Stimulated activated CD4-positive, alpha-beta T cell treated with anti-CD3 and anti-CD28 coated beads, Interleukin-15, amount 100 ng/mL, for 48 hours (primary cell): ENCODE data around the gene ZNF407.

ENCODE experiments used
- DNase-seq, 2 donors: peaks; one replicate each; pipeline ENCODE4 v3.0.0-alpha.2; 2020; ENCODE audit warnings: low read depth in 2 of 2

ZNF407 gene

DNA sequence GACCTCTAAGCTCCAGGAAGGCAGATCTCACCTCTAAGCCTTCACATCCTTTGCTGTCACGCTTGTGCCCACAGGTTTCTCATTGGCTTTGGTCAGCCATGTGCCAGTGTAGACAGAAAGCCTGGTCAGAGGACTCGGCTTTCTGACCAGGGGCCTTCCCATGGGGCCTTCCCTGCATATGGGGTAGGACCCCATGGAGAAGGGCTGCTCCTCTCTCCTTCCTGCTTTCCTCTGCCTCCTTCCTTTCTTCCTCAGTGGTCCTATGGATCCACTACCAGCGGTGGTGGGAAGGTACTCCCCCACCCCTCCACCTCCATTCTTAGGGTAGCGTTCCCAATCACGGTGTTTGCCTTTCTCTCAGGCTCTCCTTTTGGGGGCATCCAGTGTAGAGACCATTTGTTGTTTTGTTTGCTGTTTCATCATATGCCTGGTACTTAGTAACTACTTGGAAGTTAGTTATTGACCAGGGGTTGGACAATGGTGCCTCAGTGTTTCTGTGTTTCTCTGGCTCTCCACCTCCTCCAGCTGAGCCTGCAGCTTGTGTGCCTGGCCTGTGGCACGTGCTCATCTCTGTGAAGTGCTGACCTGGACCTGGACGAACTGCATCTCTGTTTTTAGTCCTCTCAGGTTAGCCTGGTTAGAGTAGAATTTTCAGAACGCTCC, 71.6 kb downstream of the ZNF407 start:
- DNase-seq = no peak

DNA sequence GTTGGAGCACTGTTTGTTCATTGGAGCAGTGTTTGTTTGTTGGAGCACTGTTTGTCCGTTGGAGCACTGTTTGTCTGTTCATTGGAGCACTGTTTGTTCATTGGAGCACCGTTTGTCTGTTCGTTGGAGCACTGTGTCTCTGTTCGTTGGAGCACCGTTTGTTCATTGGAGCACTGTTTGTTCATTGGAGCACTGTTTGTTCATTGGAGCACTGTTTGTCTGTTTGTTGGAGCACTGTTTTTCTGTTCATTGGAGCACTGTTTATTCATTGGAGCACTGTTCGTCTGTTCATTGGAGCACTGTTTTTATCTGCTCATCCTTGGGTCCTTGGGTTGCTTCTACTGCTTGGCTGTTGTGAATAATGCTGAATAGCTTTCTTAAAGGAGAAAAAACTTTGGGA, 74.7 kb downstream of the ZNF407 start:
- DNase-seq = no peak

DNA sequence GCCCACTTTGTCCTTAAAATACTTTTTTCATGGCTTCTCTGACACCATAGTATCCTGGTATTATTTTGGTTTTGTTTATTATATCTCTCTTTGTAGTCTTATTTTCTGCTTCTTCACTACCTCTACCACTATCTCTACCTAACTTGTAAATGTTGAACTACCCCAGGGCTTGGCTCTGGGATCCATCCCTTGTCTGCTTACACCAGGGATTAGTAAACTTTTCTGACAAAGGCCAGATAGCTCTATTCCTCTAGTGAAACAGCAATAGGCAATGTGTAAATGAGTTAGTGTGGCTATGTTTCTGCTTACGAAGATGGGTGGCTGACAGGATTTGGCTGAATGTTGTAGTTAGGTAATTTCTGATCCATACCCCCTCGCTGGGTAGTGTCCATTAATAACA, 76.8 kb downstream of the ZNF407 start:
- DNase-seq = no peak

DNA sequence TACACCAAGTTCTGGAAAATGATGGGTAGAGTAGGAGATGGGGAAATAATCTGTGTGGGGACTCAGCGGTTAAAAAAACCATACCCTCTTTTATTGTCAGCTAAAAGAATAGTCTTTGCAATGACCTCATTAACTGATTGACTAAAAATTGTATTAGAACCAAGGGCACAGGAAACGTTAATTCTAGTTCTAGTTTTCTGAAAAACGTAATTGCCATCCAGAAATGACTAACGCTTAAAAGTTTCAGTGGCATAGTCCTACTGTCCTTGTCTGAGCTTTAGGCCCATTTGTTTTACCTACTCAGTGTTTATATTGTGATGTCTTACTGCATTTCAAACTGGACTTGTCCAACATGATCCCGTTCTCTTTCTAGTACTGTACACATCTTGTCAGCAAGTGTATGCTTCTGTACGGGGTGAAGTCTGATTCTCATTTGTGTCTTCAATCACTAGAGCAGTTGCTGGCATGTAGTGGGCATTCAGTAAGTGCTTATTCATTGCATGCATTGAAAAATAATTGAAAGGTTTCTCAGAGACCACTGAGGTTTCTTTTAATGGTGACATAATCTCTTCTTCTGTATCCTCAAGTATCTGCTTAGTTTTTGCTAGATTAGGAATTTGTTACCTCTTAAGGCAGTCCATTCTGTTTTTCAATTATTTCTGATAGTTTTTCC, 81.5 kb downstream of the ZNF407 start:
- no peak for DNase-seq

DNA sequence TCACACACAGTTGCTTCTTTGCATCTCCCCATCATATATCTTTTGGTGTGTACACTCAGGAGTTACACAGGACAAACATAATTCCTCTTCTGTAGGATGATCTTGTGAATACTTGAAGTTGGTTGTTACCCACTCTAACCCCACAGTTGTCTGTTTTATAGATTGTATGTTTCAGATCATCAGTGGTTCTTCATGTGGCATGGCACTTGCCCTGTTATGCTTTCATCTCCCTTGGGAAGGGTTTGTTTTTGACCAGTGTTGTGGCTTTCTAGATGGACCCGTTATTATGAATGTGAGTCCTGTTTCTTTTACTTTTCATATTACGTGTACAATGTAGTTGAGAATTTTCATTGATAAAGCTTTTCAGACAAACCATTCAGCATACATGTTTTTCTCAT, 82.0 kb downstream of the ZNF407 start:
- no peak for DNase-seq

DNA sequence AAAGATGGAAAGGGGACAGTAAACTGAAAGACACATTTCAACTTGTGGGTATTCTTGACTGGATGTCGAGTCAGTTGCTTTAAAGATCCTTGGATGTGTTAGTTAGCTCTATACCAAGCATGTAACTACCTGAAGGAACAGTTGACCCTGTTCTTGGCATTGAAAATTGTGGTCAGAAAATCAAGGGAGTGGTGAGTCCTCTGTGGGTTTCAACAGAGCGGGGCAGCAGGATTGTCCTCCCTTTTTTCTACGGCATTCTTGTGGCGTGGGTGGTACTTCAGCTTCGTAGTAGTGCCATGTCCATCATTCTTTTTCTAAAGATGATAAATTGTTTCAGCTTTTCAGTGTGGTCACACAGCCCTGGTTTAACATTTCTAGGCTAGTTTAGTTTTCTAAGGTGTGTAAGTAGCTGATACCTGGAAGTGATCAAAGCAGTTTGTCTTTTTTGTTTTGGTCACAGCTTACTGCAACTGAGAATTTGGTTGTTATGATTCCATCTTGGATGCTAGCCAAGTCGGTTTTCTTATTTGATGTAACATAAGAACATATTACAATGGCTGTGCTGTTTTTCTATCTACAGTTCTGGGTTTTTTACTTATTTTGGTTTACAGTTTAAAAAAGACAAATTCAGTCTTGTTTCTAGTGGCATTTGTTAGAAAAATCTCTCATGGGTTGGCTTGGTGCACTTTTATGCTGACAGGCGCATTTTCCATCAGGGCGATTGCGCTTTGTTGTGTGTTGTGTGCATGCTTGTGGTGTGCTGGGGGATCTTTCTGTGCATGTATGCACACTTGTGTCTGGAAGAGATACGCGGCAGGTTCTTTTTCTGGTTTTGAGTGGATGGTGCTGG, 84.7 kb downstream of the ZNF407 start:
- DNase-seq = no peak

DNA sequence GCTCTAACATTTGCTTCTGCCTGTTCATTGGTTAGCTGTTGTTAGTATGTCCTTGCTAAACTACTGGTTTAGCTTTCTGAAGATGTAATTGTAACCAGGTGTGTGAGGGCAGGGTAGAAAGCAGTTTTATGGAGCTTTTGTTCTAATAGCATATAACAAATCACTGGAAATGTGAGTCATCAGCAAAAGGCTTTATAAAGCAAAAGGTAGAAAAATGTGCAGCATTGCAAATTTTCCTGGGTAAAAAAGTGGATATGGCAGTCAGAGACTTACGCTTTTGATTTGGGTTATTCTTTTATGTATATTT, 85.3 kb downstream of the ZNF407 start:
- no peak for DNase-seq

DNA sequence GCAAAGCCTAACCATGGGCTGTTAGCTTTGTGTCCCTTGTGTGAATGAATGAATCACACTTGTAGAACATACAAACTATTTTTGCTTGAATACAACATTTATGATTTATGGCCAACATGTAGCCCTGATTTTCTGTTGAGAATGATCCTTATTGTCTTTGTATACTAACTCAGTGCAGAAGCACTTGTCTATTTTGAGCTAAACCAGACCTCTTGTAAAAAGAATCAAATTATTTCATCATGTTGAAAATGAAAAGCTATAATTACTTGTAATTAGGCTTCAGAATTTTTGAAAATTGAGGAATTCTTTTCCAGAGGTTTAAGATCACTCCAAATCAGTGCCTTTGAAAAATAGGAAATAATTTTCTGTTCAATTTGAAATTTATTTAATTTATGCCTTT, 85.9 kb downstream of the ZNF407 start:
- DNase-seq = no peak

DNA sequence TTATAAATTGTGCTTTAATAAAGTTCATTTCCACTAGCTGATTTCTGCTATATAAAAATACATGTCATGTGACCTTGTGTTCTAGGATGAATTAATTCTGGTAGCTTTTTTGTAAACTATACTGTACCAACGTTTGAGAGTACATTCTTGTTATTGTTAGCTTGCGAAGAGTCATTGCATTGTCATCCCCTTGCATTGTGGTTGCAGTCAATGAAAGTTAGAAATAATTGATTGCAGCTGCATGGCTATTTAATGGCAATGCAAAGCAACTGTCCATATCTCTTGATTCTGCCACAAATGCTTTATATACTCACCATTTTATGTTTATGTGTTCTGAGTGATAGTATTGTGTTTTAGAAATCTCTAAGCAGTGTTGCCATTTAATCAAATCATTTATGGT, 91.6 kb downstream of the ZNF407 start:
- no peak for DNase-seq

DNA sequence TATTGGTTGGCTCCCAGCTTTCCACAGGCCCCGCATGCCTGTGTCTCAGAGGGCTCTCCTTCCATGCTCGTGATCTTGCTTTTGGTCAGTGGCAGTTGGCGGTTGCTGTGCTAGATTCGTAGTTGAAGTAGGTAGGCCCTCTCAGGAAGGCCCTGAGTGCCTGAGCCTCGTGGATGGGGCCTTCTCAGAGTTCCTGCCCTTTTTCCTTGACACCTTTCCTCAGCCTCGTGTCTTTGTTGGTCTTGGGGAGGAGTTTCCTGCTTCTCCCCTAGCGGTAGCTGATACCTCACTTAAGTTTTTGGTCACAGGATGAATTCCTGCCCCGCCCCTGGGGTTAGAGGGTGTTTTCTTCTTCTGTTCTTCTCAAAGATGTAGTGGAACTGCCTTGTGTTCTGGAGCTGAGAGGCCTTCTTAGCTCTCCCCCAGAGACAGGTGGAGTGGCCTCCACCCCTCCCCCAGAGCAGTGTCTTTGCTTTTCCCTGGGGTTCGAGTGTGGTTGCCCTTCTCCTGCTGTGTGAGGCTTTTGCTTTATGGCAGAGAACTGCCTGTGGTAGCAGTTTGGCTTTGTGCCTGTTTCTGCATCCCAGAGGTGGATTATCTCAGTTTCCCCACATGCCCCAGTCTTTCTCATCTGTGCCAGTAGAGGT, 94.8 kb downstream of the ZNF407 start:
- DNase-seq = no peak

DNA sequence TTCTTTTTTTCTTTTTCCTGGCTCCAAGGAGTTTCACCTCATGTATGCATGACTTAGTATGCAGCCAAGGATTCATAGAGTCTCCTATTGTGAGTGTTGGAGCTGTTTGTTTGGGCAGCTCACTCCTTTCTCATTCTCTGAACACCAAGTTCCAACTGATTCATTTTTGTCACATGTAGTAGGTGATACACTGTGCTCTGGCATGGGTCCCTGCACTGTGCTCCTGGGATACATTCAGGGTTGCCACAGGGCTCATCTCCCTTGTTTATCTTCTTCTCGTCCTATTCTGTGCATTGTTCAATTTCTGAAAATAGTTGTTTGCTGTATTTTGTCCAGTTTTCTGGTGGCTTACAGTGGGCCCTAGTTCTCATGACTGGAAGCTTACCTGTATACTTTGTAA, 96.8 kb downstream of the ZNF407 start:
- no peak for DNase-seq

DNA sequence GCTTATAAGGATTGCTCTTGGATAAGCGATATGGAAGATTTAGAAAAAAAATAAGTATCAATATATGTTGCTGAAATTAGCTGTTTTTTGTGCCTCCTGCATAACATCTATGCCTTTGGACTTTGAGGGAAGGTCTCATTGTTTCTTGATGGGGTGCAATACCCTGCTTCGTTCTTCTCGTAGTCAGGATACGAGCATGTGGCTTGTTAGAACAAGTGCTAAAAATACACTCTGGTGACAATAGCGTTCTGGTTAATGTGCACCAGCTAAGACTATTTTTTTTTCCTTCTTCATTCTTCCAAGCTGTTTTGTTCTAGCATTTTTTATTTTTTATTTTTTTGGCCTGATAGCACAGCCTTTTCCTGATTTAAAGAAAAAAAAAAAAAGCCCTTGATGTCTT, 97.5 kb downstream of the ZNF407 start:
- no peak for DNase-seq

DNA sequence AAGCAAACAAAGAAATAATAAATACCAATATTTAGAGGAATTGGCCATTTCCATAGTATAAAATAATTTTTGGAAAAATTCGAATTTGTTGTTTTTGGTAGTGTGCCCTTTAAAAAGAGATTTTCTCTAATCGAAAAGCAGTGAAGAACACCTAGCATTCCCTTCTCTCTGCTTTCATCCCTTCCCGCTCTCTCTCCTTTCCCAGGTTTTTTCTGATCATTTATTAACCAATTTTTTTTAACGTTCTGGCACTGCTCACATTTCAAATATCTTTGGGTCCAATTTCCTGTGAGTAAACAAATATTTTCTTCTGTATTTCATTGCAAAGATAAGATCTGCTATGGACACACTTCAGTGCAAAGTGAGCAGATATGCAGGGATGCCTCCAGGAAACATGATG, 101.2 kb downstream of the ZNF407 start:
- DNase-seq = no peak

DNA sequence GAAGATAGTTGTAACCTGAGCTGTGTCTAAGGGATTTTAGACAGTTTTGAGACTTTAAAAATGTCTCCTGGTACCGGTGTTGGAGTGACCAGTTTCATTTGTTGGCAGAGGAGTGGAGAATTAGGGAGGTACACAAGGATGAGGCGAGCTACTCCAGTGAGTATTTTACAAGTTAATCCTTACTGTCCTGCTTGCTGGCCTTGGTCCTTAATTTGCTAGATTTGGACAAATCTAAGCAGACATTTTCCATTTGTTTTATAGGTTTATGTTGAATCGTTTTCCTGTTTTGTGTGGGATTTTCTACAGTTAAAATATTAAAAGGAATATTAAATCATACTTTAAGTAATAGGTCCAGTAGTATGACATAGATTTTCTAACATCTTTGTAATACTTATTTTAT, 101.8 kb downstream of the ZNF407 start:
- DNase-seq = no peak

DNA sequence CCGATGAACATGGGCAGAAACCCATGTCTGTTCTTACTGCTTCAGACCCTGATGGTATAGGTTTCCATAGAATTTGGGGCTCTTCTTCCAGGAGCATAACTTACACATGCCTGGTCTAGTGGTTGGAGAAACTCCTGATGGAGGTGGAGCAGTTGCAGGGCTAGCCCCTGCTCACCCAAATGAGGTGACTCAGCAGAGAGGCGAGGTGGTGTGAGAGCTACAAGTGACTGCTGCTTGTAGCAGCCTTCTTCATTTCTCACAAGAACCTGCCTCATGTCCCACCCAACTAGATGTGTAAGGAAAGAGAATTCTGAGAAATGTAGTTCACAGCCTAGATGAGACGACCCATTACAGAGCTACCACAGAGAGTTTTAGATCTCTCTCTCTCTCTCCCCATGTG, 105.3 kb downstream of the ZNF407 start:
- no peak for DNase-seq

DNA sequence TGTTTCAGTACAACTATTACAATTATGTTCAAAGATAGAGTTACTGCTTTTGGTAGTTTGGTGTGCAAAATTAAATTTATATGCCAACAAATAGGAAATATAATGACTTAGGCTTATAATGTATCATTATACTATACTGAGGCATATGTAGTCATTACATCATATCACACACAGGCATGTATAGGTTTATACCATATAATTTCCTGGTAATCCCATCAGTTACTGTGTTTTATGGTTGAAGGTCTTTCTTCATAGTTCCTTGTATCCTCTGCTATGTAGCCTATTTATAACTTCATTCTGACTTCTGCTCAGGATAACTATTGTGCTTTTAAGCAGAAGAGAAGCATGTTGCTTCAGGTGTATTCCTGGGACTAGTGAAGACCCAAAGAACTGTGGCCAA, 110.5 kb downstream of the ZNF407 start:
- no peak for DNase-seq

DNA sequence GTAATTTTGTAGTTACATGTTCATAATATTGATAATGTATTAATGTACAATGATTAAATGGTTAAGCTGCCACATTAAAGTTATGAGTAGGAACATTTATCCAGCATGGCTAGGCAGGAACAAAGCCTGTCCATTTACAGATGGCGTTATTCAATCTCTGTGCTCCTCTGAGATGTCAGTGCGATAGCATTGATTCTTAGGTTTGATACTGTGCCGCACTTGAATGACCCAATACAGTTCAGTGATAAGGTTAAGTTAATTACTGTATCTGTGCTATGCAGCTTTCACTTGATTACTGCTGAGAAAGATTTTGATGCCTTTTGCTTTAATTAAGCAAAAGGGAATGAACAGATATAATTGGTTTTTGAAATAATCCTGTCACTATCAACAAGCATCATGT, 111.8 kb downstream of the ZNF407 start:
- no peak for DNase-seq

DNA sequence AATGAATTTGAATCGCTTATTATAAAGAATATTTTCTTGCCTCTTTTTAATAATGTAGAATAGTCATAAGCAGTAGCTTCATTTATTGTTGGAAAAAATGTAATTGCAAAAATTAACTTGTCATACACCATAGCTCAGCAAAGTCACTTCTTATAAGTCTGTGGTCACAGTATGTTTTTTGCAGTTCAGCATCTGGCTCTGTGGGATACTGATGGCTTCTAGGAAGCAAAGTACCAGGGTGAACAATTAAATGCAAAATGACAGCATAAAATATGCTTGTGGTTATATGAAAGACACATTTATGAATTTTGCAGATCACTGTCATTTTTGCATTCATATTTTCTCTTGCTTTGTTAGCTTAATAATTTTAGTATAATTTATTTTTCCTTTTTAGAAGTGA, 116.5 kb downstream of the ZNF407 start:
- no peak for DNase-seq

DNA sequence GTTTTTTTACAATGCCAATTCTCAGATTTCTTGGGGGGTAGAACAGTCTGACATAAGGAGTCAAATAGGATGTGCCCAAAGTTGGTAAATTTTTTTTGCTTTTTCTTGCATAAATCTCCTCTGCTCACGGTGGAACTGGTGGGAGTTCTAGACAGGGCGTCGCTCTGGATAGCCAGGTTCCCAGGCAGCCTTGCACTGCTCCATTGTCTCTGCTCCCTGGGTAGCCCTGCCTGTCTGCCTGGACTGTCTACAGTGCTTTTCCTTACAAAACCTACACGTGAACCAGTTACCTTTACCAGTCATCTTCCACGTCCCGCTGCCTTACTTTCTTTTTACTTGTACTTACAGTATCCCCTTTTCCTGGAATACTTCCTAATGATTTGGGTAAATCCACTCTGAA, 117.1 kb downstream of the ZNF407 start:
- DNase-seq = no peak

DNA sequence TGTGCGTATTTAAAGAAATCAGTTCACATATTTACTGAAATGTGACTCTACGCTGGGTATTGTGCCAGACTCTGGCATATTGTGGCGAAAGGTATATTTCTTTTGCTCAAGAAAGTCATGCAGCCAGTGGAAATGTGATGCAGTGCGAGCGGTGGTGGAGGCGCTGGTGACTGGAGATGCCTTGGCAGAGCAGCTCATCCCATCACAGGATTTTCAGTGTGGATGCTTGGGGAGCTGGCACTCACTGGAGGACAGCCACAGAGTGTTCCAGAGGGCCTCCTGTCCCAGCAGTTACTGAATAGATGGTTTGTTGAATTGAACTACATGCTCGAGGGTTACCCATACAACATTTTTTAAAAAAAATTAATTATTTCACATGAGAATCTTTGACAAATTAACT, 117.6 kb downstream of the ZNF407 start:
- DNase-seq = no peak

DNA sequence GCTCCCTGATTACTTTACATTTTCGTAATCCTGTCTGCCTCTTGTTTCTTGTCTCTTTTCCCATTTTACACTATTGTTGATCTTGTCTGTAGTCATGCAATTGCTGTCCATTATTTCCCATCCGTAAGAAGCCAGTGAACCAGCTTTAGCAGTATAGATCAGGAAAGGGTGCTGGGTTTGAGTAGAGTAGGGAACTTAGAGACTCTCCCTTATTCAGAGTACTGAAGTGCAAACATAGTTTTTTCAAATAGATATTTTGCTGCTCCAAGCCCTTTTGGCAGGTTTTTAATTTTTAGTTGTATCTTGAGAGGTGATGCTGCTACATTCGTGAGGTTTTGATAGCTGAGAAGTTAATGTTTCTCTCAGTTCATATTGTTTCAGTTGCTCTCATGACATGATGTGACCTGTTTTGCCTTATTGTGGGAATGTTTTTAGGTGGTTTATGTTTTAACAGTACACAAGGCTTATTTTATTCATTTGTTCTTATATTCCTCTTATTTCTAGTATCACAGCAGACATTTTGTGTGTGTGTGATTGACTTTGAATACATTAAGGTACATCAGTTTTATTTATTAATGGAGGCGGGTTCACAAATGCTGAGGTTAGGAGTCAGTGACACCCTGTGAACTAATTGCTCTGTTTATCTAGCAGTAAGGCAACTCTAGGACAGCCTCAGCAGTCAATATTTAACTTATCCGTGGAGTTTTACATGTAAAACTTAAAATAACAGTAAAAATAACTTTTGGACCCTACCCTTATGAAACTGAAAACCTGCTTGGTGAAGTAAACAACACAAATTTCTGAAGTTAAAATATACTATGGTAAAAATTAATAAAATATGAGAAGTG, 118.4 kb downstream of the ZNF407 start:
- no peak for DNase-seq

DNA sequence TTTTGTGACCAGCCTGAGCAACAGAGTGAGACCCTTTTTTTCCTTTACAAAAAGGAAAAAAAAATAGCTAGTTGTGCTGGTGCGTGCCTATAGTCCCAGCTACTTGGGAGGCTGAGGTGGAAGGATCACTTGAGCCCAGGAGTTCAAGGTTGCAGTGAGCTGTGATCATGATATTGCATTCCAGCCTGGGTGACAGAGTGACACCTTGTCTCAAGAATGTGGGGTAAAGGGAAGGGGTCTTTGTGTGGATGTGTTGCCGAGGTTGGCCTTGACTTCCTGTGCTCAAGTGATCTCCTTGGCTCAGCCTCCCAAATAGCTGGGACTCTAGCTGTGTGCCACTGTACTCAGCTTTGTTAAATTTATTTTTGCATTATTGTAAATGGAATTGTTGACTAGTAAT, 120.6 kb downstream of the ZNF407 start:
- DNase-seq = no peak
